ENCODE data around the gene TNFRSF21.
"Not testable (repeated sequence)": the region's sequence is repeated elsewhere in the genome, so short reads cannot be mapped to it uniquely, and the experiment has no call there.

Gene TNFRSF21

GRCh38 chr6:47252633-47253032 is 57.1 kb downstream of the TNFRSF21 start:
- DNase-seq (ENCODE audit: low read depth, low spot score), result no peak

- no peak for DNase-seq (ENCODE audit: low read depth, low spot score)
These were observed 58.3 kb downstream of the TNFRSF21 start for GRCh38 chr6:47251396-47251795.

- no peak for DNase-seq (ENCODE audit: low read depth, low spot score)
These were observed 59.4 kb downstream of the TNFRSF21 start for GRCh38 chr6:47250302-47250701.

- DNase-seq (ENCODE audit: low read depth, low spot score), result no peak
These were observed 61.3 kb downstream of the TNFRSF21 start for GRCh38 chr6:47248446-47248845.

GRCh38 chr6:47247227-47247797 is 62.4 kb downstream of the TNFRSF21 start:
- no peak for DNase-seq (ENCODE audit: low read depth, low spot score)

- no peak for DNase-seq (ENCODE audit: low read depth, low spot score)
These were observed 63.2 kb downstream of the TNFRSF21 start for GRCh38 chr6:47246551-47246950.

- DNase-seq (ENCODE audit: low read depth, low spot score), result no peak
These were observed 63.8 kb downstream of the TNFRSF21 start for GRCh38 chr6:47245745-47246371.

- DNase-seq (ENCODE audit: low read depth, low spot score), result peak; percentile 23
These were observed 67.0 kb downstream of the TNFRSF21 start for GRCh38 chr6:47242483-47243386.

- no peak for DNase-seq (ENCODE audit: low read depth, low spot score)
These were observed 67.8 kb downstream of the TNFRSF21 start for GRCh38 chr6:47241742-47242482.

- DNase-seq (ENCODE audit: low read depth, low spot score), result no peak
These were observed 69.3 kb downstream of the TNFRSF21 start for GRCh38 chr6:47240277-47240890.

- DNase-seq (ENCODE audit: low read depth, low spot score), result no peak
These were observed 70.2 kb downstream of the TNFRSF21 start for GRCh38 chr6:47239546-47239945.

GRCh38 chr6:47238456-47238995 is 71.2 kb downstream of the TNFRSF21 start:
- DNase-seq (ENCODE audit: low read depth, low spot score), result no peak

GRCh38 chr6:47237196-47237595 is 72.5 kb downstream of the TNFRSF21 start:
- DNase-seq (ENCODE audit: low read depth, low spot score), result no peak

- DNase-seq (ENCODE audit: low read depth, low spot score), result no peak
These were observed 73.5 kb downstream of the TNFRSF21 start for GRCh38 chr6:47235964-47236760.

GRCh38 chr6:47235421-47235820 is 74.3 kb downstream of the TNFRSF21 start:
- no peak for DNase-seq (ENCODE audit: low read depth, low spot score)

- no peak for DNase-seq (ENCODE audit: low read depth, low spot score)
These were observed 75.3 kb downstream of the TNFRSF21 start for GRCh38 chr6:47234266-47234933.

- DNase-seq (ENCODE audit: low read depth, low spot score), result no peak
These were observed 78.6 kb downstream of the TNFRSF21 start for GRCh38 chr6:47231151-47231550.

GRCh38 chr6:47230579-47230978 is 79.1 kb downstream of the TNFRSF21 start:
- DNase-seq (ENCODE audit: low read depth, low spot score), result no peak

- DNase-seq (ENCODE audit: low read depth, low spot score), result no peak
These were observed 80.5 kb downstream of the TNFRSF21 start for GRCh38 chr6:47229255-47229654.

GRCh38 chr6:47228093-47228492 is 81.6 kb downstream of the TNFRSF21 start:
- DNase-seq (ENCODE audit: low read depth, low spot score), result not testable (repeated sequence)

All from smooth muscle cell of the brain vasculature (primary cell).